SIG-M5 (cell line): Measurements from ENCODE around the gene EIF2AK3.
"Not testable (repeated sequence)": the region's sequence is repeated elsewhere in the genome, so short reads cannot be mapped to it uniquely, and the experiment has no call there.

Source experiments
- DNase-seq: peaks from one replicate; lab custom pipeline; 2025; lab: John Stamatoyannopoulos, UW

Gene EIF2AK3

GRCh38 chr2:88636026-88636425 is 8.8 kb upstream of the EIF2AK3 start:
- no peak for DNase-seq

GRCh38 chr2:88632569-88632968 is 5.3 kb upstream of the EIF2AK3 start:
- DNase-seq: no peak

- DNase-seq: no peak
These were observed 1.3 kb upstream of the EIF2AK3 start for GRCh38 chr2:88628571-88628939.

- peak; percentile 81 for DNase-seq
These were observed 749 bp upstream of the EIF2AK3 start for GRCh38 chr2:88627856-88628570.

- no peak for DNase-seq
These were observed 851 bp downstream of the EIF2AK3 start for GRCh38 chr2:88626171-88627054.

GRCh38 chr2:88624477-88624876 is 2.8 kb downstream of the EIF2AK3 start:
- DNase-seq: no peak

- DNase-seq: not testable (repeated sequence)
These were observed 3.3 kb downstream of the EIF2AK3 start for GRCh38 chr2:88623831-88624465.

- DNase-seq: no peak
These were observed 5.0 kb downstream of the EIF2AK3 start for GRCh38 chr2:88622307-88622706.

GRCh38 chr2:88621432-88621831 is 5.8 kb downstream of the EIF2AK3 start:
- no peak for DNase-seq

GRCh38 chr2:88620015-88620414 is 7.2 kb downstream of the EIF2AK3 start:
- no peak for DNase-seq

GRCh38 chr2:88615822-88616221 is 11.4 kb downstream of the EIF2AK3 start:
- DNase-seq: no peak

- DNase-seq: no peak
These were observed 12.6 kb downstream of the EIF2AK3 start for GRCh38 chr2:88614497-88615157.

GRCh38 chr2:88613921-88614320 is 13.3 kb downstream of the EIF2AK3 start:
- DNase-seq: no peak

- no peak for DNase-seq
These were observed 19.1 kb downstream of the EIF2AK3 start for GRCh38 chr2:88608184-88608583.

GRCh38 chr2:88607416-88607815 is 19.8 kb downstream of the EIF2AK3 start:
- DNase-seq: no peak

GRCh38 chr2:88606371-88607030 is 20.8 kb downstream of the EIF2AK3 start:
- no peak for DNase-seq

- DNase-seq: no peak
These were observed 24.1 kb downstream of the EIF2AK3 start for GRCh38 chr2:88603146-88603545.

- DNase-seq: no peak
These were observed 25.2 kb downstream of the EIF2AK3 start for GRCh38 chr2:88602022-88602421.

- DNase-seq: no peak
These were observed 26.0 kb downstream of the EIF2AK3 start for GRCh38 chr2:88601286-88601685.

- DNase-seq: no peak
These were observed 27.2 kb downstream of the EIF2AK3 start for GRCh38 chr2:88600038-88600465.

- DNase-seq: no peak
These were observed 27.7 kb downstream of the EIF2AK3 start for GRCh38 chr2:88599527-88599926.

- DNase-seq: no peak
These were observed 30.1 kb downstream of the EIF2AK3 start for GRCh38 chr2:88597168-88597567.
